Sigmoid colon (tissue), 7 donors: ENCODE data around the gene KCNQ1OT1. TPM values are rescaled to one million over a fixed set of nuclear protein-coding genes. Genes with fewer than 3 reads are reported as not detected.

Experiments
- DNase-seq: peaks from one replicate; pipeline ENCODE4 v3.0.0-alpha.2; 2019
- H3K27ac ChIP-seq, 4 donors: fragments of 200-600 bp; sonication (generic); one replicate each; pipeline ENCODE4 v1.5.1; 2016 to 2019; ENCODE audit warnings: mild to moderate bottlenecking in 1 of 4
- H3K27me3 ChIP-seq, 3 donors: fragments of 200-600 bp; sonication (generic); one replicate each; pipeline ENCODE4 v1.5.1; 2019; ENCODE audit warnings: mild to moderate bottlenecking in 1 of 3
- H3K36me3 ChIP-seq, 4 donors: fragments of 200-600 bp; sonication (generic); one replicate each; pipeline ENCODE4 v1.5.1; 2016 to 2019
- H3K4me1 ChIP-seq, 4 donors: fragments of 200-600 bp; sonication (generic); one replicate each; pipeline ENCODE4 v1.5.1; 2017 to 2019
- H3K4me3 ChIP-seq, 4 donors: fragments of 200-600 bp; sonication (generic); one replicate each; pipeline ENCODE4 v1.5.1; 2017 to 2019; ENCODE audit warnings: mild to moderate bottlenecking in 2 of 4, moderate library complexity in 1 of 4
- H3K9me3 ChIP-seq, 4 donors: fragments of 200-600 bp in 3 of 4; sonication (generic) in 3 of 4; one replicate each; pipeline versions ENCODE4 v1.5.1 to v1.6.1; 2013 to 2019
- EP300 ChIP-seq, 4 donors: sonication (generic); formaldehyde crosslinking; IDR thresholded peaks; one replicate each; pipeline ENCODE4 v1.6.1; 2017; ENCODE audit warnings: antibody characterized with exemption in 4 of 4
- POLR2A ChIP-seq, 2 donors: fragments of 450-650 bp; IDR thresholded peaks; one replicate each; pipeline ENCODE4 v1.6.1; 2016; ENCODE audit warnings: antibody characterized with exemption in 2 of 2, mild to moderate bottlenecking in 2 of 2, moderate library complexity in 2 of 2
- POLR2AphosphoS5 ChIP-seq, 4 donors: sonication (generic); formaldehyde crosslinking; IDR thresholded peaks; one replicate each; pipeline ENCODE4 v1.6.1; 2017; ENCODE audit warnings: antibody characterized with exemption in 4 of 4
- WGBS, 2 donors: extraction: QIAGEN DNeasy Blood & Tissue Kit; methylation state at CpG; one replicate each; pipeline ENCODE4 v1.1.7; 2013; 5-methylcytosine and 5-hydroxymethylcytosine counted together
- intact Hi-C: fragments of 100-400 bp; cut with DNase I; formaldehyde crosslinking; loops from one replicate; pipeline ENCODE4 v1.15.1; 2023
- polyA plus RNA-seq, 3 donors: library from polyadenylated mRNA; stranded (reverse); fragments of 200-250 nt; gene quantifications; one replicate each; pipeline ENCODE4 v1.2.3, GENCODE V29; 2013
- total RNA-seq, 4 donors: library from RNA; depleted of rRNA; stranded (reverse); fragments of >200 nt; gene quantifications; one replicate each; pipeline ENCODE4 v1.1.0, GENCODE V29; 2016
- TF ChIP-seq, protein P1 (sequence below), 4 experiments: fragments of 450-650 bp in 3 of 4; fragments of 200-600 bp in 1 of 4; IDR thresholded peaks; one replicate each; pipeline ENCODE4 v1.5.1; 2016 to 2019; ENCODE audit warnings: antibody characterized with exemption in 4 of 4, mild to moderate bottlenecking in 3 of 4, moderate library complexity in 2 of 4
- donor health status: healthy with polysubstance abuse.
- donor health status: Bipolar disorder and iron deficiency.
- donor health status: healthy.

Gene KCNQ1OT1
- total and polyA plus RNA-seq, 7 donors = under 0.01 to 3.6 (median 0.99) TPM

DNA sequence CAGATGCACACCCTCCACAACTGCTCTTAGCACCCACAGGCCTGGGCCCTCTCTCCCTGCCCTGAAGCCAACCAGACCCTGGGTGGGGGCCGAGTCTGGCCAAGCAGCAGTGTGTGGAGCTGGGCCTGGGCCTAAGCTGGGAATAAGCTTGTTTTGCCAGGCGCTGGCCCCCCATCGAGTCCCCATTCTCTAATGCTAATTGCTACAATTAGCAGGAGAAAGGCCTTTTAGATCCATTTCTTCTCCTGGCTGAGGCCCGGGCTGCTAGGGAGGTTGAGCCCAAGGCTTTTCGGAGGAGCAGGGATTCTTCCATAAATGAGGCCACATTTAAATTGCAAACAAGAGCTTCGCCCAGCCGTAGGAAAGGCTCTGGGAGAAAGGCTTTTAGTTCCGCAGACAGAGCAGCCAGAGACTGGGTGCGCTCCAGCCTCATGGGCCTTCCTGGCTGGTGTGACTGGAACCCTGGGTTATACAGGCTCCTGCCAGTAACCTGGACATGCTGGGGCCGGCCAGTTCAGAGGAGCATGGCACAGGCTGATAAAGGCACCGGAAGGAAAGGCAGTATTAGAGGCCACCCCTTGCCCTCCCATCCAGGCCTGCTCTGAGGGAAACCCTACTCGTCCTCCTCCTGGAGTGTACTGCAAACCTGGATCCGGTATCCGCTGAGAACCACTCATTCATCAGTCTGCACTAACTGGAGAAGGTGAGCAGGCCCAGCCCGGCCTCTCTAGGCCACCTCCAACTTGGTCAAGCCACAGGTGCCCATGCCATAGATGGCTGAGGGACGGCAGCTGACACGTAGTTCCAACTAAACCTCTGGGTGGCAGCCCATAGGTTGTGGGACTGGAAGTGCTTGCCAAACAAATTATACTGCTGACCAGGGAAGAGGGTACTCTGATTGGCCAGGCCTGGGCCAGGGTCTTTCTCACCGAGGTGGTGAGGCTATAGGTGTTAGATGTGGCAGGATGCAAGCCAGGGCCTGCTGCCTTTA is 6.2 kb downstream of the KCNQ1OT1 start:
- no peaks in the 10 kb centered on the region for H3K36me3 ChIP-seq
- intact Hi-C loops = no loop called here
- H3K9me3 ChIP-seq = no peaks in the 10 kb centered on the region
- no peak overlapping the region for H3K4me3 ChIP-seq
- peaks cover 0 to 72% (median 31%) of the 10 kb centered on the region in 4 donors for H3K4me1 ChIP-seq
- no peaks in the 10 kb centered on the region for H3K27me3 ChIP-seq
- TF ChIP-seq, protein P1, sequence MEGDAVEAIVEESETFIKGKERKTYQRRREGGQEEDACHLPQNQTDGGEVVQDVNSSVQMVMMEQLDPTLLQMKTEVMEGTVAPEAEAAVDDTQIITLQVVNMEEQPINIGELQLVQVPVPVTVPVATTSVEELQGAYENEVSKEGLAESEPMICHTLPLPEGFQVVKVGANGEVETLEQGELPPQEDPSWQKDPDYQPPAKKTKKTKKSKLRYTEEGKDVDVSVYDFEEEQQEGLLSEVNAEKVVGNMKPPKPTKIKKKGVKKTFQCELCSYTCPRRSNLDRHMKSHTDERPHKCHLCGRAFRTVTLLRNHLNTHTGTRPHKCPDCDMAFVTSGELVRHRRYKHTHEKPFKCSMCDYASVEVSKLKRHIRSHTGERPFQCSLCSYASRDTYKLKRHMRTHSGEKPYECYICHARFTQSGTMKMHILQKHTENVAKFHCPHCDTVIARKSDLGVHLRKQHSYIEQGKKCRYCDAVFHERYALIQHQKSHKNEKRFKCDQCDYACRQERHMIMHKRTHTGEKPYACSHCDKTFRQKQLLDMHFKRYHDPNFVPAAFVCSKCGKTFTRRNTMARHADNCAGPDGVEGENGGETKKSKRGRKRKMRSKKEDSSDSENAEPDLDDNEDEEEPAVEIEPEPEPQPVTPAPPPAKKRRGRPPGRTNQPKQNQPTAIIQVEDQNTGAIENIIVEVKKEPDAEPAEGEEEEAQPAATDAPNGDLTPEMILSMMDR (IDR thresholded peaks at IDR 0.05) = no peak
- TF ChIP-seq POLR2A (IDR thresholded peaks at IDR 0.05) = no peak
- TF ChIP-seq POLR2AphosphoS5 (IDR thresholded peaks at IDR 0.05) = no peak
- TF ChIP-seq EP300 (IDR thresholded peaks at IDR 0.05) = no peak
- peak; percentile 48 for DNase-seq
- WGBS, 2 donors = 88 to 91% methylated on average over 18 of the region's 18 CpGs
- H3K27ac ChIP-seq = no peak overlapping the region

DNA sequence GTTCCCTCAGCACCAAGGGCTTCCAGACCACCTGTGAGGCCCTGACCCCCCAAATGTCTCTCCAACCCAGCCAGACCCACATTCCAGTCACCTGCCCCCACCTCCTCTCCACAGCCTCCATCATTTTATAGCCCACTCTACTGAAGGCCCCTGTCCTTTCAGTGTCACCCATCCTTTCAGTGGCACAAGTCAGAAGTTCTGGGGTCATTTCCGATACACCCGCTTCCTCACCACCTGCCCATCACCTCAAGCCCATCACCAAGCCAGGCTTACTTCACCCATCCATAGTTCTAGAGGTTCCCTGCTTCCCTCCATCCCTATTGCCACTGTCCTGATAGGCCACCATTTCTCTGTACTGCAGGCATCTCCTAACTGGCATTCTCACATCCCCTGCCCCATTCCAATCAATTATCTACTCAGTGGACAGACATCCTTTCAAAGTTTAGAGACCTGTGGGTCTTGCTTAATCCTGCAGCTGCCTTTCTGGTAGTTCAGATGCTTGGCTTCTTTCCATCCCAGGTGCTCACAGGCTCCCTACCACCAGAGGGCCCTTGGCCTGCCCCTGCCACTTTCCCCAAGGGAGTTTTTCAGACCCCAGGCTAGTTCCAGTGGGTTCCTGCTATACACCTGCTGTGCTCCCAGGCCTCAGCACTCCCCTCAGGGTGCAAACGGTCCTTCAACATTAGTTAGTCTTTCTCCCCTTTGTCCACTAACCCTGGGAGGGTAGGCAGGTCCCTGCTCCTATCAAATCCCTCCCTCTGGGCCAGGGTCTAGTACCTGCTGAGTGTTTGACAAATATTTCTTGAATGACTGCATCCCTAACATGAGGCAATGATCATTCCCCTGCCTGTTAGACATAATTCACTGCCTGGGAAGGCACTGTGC is 7.6 kb downstream of the KCNQ1OT1 start:
- Histone ChIP-seq H3K27me3 (no peaks in the 10 kb centered on the region), H3K4me1 (peaks cover 0 to 76% (median 36%) of the 10 kb centered on the region in 4 donors), H3K27ac (no peak overlapping the region), H3K4me3 (no peak overlapping the region), H3K36me3 (no peaks in the 10 kb centered on the region), H3K9me3 (no peaks in the 10 kb centered on the region)
- DNase-seq = peak; percentile 40
- intact Hi-C loops = no loop called here
- TF ChIP-seq, protein P1 (IDR thresholded peaks at IDR 0.05) = peak in 1 of 4 experiments; percentile 15
- TF ChIP-seq POLR2AphosphoS5 (IDR thresholded peaks at IDR 0.05) = no peak
- TF ChIP-seq EP300 (IDR thresholded peaks at IDR 0.05) = no peak
- no peak for TF ChIP-seq POLR2A (IDR thresholded peaks at IDR 0.05)
- 88 to 89% methylated on average over 3 of the region's 3 CpGs for WGBS, 2 donors

DNA sequence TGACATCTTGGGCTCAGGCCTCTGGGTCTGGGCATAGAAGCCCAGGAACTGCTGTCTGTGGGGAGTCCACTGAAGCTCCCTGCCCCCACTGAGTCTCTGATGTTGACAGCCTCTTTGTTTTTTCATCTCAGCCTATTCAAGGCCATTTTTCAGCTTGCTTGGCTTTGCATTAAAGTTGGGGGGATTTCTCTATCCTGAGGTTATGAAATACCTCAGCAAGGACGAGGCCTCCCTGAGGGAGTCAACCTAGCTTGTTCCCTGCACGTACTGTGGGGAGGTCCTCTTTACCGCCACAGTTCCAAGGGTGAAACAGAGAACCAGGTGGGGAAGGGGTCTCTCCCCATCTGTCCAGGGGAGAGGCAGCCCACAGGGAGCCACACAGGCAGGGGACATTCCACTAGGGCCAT is 8.4 kb downstream of the KCNQ1OT1 start:
- intact Hi-C loops = no loop called here
- Histone ChIP-seq H3K4me1 (peaks cover 0 to 73% (median 36%) of the 10 kb centered on the region in 4 donors), H3K4me3 (no peak overlapping the region), H3K27me3 (no peaks in the 10 kb centered on the region), H3K27ac (no peak overlapping the region), H3K9me3 (no peaks in the 10 kb centered on the region), H3K36me3 (no peaks in the 10 kb centered on the region)
- DNase-seq = peak; percentile 24
- TF ChIP-seq EP300 (IDR thresholded peaks at IDR 0.05) (no peak), POLR2A (IDR thresholded peaks at IDR 0.05) (no peak), POLR2AphosphoS5 (IDR thresholded peaks at IDR 0.05) (no peak)
- TF ChIP-seq, protein P1 (IDR thresholded peaks at IDR 0.05) = no peak
- WGBS, 2 donors = 89 to 92% methylated on average over 3 of the region's 3 CpGs

DNA sequence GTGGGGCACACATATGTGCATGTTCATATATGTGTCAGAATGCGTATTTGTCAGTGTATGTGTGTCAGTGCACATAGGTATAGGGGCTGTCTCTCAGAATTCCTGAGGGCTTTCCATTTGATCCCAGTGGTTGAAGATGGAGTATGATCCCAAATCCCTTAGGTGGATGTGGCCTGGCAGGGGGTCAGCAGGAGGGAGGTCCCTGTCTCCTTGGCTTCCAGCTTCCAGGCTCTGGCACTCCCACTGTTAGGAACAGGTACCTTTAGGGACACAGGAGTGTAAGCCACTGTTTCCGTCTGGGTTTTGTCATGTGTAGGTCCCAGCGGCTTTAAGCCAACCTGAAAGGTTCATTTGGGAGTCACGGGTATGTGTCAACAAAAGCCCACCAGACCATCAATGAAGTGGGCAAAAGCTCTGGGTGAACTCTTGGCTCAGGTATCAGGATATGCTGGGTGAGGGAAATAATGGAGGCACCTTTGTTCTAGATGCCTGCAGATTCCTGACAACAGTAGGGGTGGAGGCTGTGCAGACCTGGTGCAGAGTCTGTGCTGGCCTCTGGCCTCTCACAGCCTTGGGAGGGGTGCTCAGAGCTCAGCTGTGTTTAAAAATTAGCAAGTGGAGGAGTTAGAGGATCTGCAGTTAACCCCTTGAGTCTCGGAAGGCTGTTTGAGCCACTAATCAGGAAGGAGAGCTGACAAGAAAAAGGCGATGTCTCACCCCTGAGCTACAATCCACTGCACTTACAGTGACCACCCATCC is 9.0 kb downstream of the KCNQ1OT1 start:
- H3K27me3 ChIP-seq = no peaks in the 10 kb centered on the region
- no peaks in the 10 kb centered on the region for H3K9me3 ChIP-seq
- H3K27ac ChIP-seq = no peak overlapping the region
- intact Hi-C loops = no loop called here
- no peaks in the 10 kb centered on the region for H3K36me3 ChIP-seq
- WGBS, 2 donors = 92% methylated on average over 6 of the region's 6 CpGs
- no peak overlapping the region for H3K4me3 ChIP-seq
- no peak for TF ChIP-seq POLR2A (IDR thresholded peaks at IDR 0.05)
- TF ChIP-seq POLR2AphosphoS5 (IDR thresholded peaks at IDR 0.05) = no peak
- TF ChIP-seq EP300 (IDR thresholded peaks at IDR 0.05) = no peak
- TF ChIP-seq, protein P1 (IDR thresholded peaks at IDR 0.05) = no peak
- DNase-seq = peak; percentile 43
- peaks cover 0 to 67% (median 36%) of the 10 kb centered on the region in 4 donors for H3K4me1 ChIP-seq
